GM23338 (cell line): ENCODE measurements around the gene NOTCH3. TPM values are rescaled to one million over a fixed set of nuclear protein-coding genes. Genes with fewer than 3 reads are reported as not detected.

Source experiments
- ATAC-seq: fragments of 200-7000 bp; cut with Tn5 transposase; 3 replicates; pipeline ENCODE4 v1.9.1; 2020
- DNase-seq: peaks from one replicate; pipeline ENCODE4 v3.0.0-alpha.2; 2015; ENCODE audit warnings: low spot score
- H2AFZ ChIP-seq: fragments of 200-600 bp; sonication (generic); 2 replicates; pipeline ENCODE4 v1.8.0; 2016; ENCODE audit warnings: antibody characterized with exemption, mild to moderate bottlenecking, moderate library complexity
- H3F3A ChIP-seq: fragments of 200-600 bp; sonication (generic); replicated peaks from 2 replicates; pipeline ENCODE4 v1.8.0; 2017; ENCODE audit warnings: antibody characterized with exemption, mixed run types, low read depth
- H3K27ac ChIP-seq: fragments of 200-600 bp; sonication (generic); 2 replicates; pipeline ENCODE4 v1.6.1; 2016; ENCODE audit warnings: low read depth
- H3K27me3 ChIP-seq: fragments of 200-600 bp; sonication (generic); 2 replicates; pipeline ENCODE4 v1.8.0; 2016; ENCODE audit warnings: mild to moderate bottlenecking, mixed run types, moderate library complexity; ENCODE audit not compliant: insufficient read depth
- H3K36me3 ChIP-seq: fragments of 200-600 bp; sonication (generic); 2 replicates; pipeline ENCODE4 v1.8.0; 2016; ENCODE audit warnings: mild to moderate bottlenecking; ENCODE audit not compliant: insufficient read depth
- H3K4me1 ChIP-seq: fragments of 200-600 bp; sonication (generic); 2 replicates; pipeline ENCODE4 v1.8.0; 2016; ENCODE audit warnings: mild to moderate bottlenecking, moderate library complexity; ENCODE audit not compliant: insufficient read depth
- H3K4me2 ChIP-seq: fragments of 200-600 bp; sonication (generic); 2 replicates; pipeline ENCODE4 v1.7.1; 2017; ENCODE audit warnings: mixed run types
- H3K4me3 ChIP-seq: fragments of 200-600 bp; sonication (generic); 2 replicates; pipeline ENCODE4 v1.6.1; 2016; ENCODE audit warnings: mixed run types
- H3K79me2 ChIP-seq: fragments of 200-600 bp; sonication (generic); replicated peaks from 2 replicates; pipeline ENCODE4 v1.8.0; 2017; ENCODE audit warnings: mild to moderate bottlenecking; ENCODE audit not compliant: insufficient read depth
- H3K9me2 ChIP-seq: fragments of 200-600 bp; sonication (generic); 2 replicates; pipeline ENCODE4 v1.8.0; 2017; ENCODE audit not compliant: insufficient read depth
- H4K20me1 ChIP-seq: fragments of 200-600 bp; sonication (generic); replicated peaks from 2 replicates; pipeline ENCODE4 v1.8.0; 2017; ENCODE audit warnings: mild to moderate bottlenecking; ENCODE audit not compliant: insufficient read depth
- H3K27ac Mint-ChIP-seq: 2 replicates; pipeline ENCODE4 v1.8.0; 2020; ENCODE audit warnings: inconsistent platforms, mild to moderate bottlenecking, moderate library complexity, mixed read lengths
- H3K27me3 Mint-ChIP-seq: 3 replicates; pipeline ENCODE4 v1.8.0; 2022; ENCODE audit warnings: low read depth, mild to moderate bottlenecking, moderate library complexity, mixed read lengths, inconsistent platforms; ENCODE audit not compliant: insufficient read depth, poor library complexity
- H3K36me3 Mint-ChIP-seq: 3 replicates; pipeline ENCODE4 v1.8.0; 2021; ENCODE audit warnings: low read depth, mild to moderate bottlenecking, inconsistent platforms, moderate library complexity, mixed read lengths
- H3K4me1 Mint-ChIP-seq: 3 replicates; pipeline ENCODE4 v1.8.0; 2020; ENCODE audit warnings: mild to moderate bottlenecking, inconsistent platforms, mixed read lengths
- H3K4me3 Mint-ChIP-seq: 3 replicates; pipeline ENCODE4 v1.8.0; 2021; ENCODE audit warnings: moderate library complexity, mild to moderate bottlenecking, inconsistent platforms, mixed read lengths
- H3K9me3 Mint-ChIP-seq: 3 replicates; pipeline ENCODE4 v1.8.0; 2020; ENCODE audit warnings: moderate library complexity, mild to moderate bottlenecking, inconsistent platforms, mixed read lengths
- CREB1 ChIP-seq: fragments of 250-450 bp; sonication (Bioruptor Pico); IDR thresholded peaks from 2 replicates; pipeline ENCODE4 v1.5.0; 2020; ENCODE audit warnings: low read depth, mild to moderate bottlenecking, moderate library complexity
- CTCF ChIP-seq, 2 experiments: fragments of 200-600 bp in 1 of 2; sonication (generic) in 1 of 2; conservative IDR thresholded peaks; 2 replicates each; pipeline versions ENCODE4 v1.5.1 to v1.6.1; 2016 to 2017; ENCODE audit warnings: antibody characterized with exemption in 2 of 2, low read depth in 2 of 2, mild to moderate bottlenecking in 2 of 2, moderate library complexity in 1 of 2
- ETS1 ChIP-seq: IDR thresholded peaks from 2 replicates; pipeline ENCODE4 v1.6.1; 2016; ENCODE audit warnings: antibody characterized with exemption
- EZH2 ChIP-seq: fragments of 200-600 bp; sonication (generic); IDR thresholded peaks from one replicate; pipeline ENCODE4 v1.8.0; 2017; ENCODE audit warnings: antibody characterized with exemption, mild to moderate bottlenecking, low read depth; ENCODE audit not compliant: unreplicated experiment
- EZH2phosphoT487 ChIP-seq: fragments of 200-600 bp; sonication (generic); IDR thresholded peaks from one replicate; pipeline ENCODE4 v1.8.1; 2018; ENCODE audit warnings: antibody characterized with exemption; ENCODE audit not compliant: unreplicated experiment
- JUNB ChIP-seq: IDR thresholded peaks from one replicate; pipeline ENCODE4 v1.6.1; 2016; ENCODE audit warnings: antibody characterized with exemption; ENCODE audit not compliant: unreplicated experiment
- NANOG ChIP-seq: IDR thresholded peaks from 2 replicates; pipeline ENCODE4 v1.6.1; 2016; ENCODE audit warnings: antibody characterized with exemption, borderline replicate concordance
- POLR2AphosphoS5 ChIP-seq: IDR thresholded peaks from 2 replicates; pipeline ENCODE4 v1.6.1; 2016; ENCODE audit warnings: antibody characterized with exemption, low read depth
- REST ChIP-seq: IDR thresholded peaks from one replicate; pipeline ENCODE4 v1.6.1; 2018; ENCODE audit warnings: antibody characterized with exemption; ENCODE audit not compliant: unreplicated experiment
- STAT1 ChIP-seq: IDR thresholded peaks from one replicate; pipeline ENCODE4 v1.6.1; 2016; ENCODE audit warnings: antibody characterized with exemption; ENCODE audit not compliant: unreplicated experiment
- ZNF114 ChIP-seq: fragments of 250-450 bp; sonication (Bioruptor Pico); IDR thresholded peaks from 2 replicates; pipeline ENCODE4 v1.5.0; 2020; ENCODE audit warnings: mild to moderate bottlenecking, moderate library complexity
- ZNF331 ChIP-seq: fragments of 250-450 bp; sonication (Bioruptor Pico); IDR thresholded peaks from 2 replicates; pipeline ENCODE4 v1.5.0; 2020; ENCODE audit warnings: low read depth, mild to moderate bottlenecking, moderate library complexity
- ZNF462 ChIP-seq: fragments of 250-450 bp; sonication (Bioruptor Pico); IDR thresholded peaks from 2 replicates; pipeline ENCODE4 v1.5.0; 2020; ENCODE audit warnings: mild to moderate bottlenecking, moderate library complexity
- polyA plus RNA-seq: library from polyadenylated mRNA; unstranded; fragments of >200 nt; fragmentation: Nextera tagmentation; extraction: Ambion mirVana; gene quantifications from 2 replicates; pipeline ENCODE4 v1.2.1, GENCODE V29; 2016
- total RNA-seq: library from RNA; depleted of rRNA; stranded (reverse); fragments of >200 nt; shearing (Covaris generic); gene quantifications from 2 replicates; pipeline ENCODE4 v1.2.3, GENCODE V29; 2014

Gene NOTCH3
- total and polyA plus RNA-seq, 2 experiments from 2014 or later = 24.3 to 172 TPM

- Histone ChIP-seq H3K27ac (no peak overlapping the region), H3F3A (peaks cover 6% of the 10 kb centered on the region), H3K4me1 (peaks cover 3% of the 10 kb centered on the region), H3K9me2 (no peaks in the 10 kb centered on the region), H3K36me3 (peaks cover 8% of the 10 kb centered on the region; the same call in 1 of the 2 replicates), H3K4me2 (no peak overlapping the region), H4K20me1 (peaks cover 33% of the 10 kb centered on the region), H3K27me3 (no peaks in the 10 kb centered on the region), H3K4me3 (no peak overlapping the region), H2AFZ (no peak overlapping the region), H3K79me2 (peaks cover 21% of the 10 kb centered on the region)
- TF ChIP-seq NANOG (no peak), POLR2AphosphoS5 (no peak; the same call in 1 of the 2 replicates), REST (no peak), CREB1 (CRISPR knock-in tag) (no peak), EZH2phosphoT487 (no peak), ZNF462 (CRISPR knock-in tag) (no peak), ZNF331 (CRISPR knock-in tag) (no peak), JUNB (no peak), ZNF114 (CRISPR knock-in tag) (no peak), STAT1 (no peak), CTCF (conservative IDR thresholded peaks at IDR 0.05; ENCODE audit: low read depth in 2 of 2) (no peak), EZH2 (no peak), ETS1 (no peak)
- Mint-ChIP-seq H3K27me3 (peaks cover 28% of the 10 kb centered on the region), H3K4me3 (no peak overlapping the region), H3K9me3 (0 out of 3 replicates have a peak, but pooled peaks cover 3% of the 10 kb centered on the region), H3K27ac (no peak overlapping the region), H3K4me1 (peaks cover 14% of the 10 kb centered on the region), H3K36me3 (peaks cover 57% of the 10 kb centered on the region)
- ATAC-seq (no peak), DNase-seq (no peak)
Observed at GRCh38 chr19:15247107-15248014, 46.6 kb upstream of the NOTCH3 start.
